ENCODE results near the gene LSM2.

DNA sequence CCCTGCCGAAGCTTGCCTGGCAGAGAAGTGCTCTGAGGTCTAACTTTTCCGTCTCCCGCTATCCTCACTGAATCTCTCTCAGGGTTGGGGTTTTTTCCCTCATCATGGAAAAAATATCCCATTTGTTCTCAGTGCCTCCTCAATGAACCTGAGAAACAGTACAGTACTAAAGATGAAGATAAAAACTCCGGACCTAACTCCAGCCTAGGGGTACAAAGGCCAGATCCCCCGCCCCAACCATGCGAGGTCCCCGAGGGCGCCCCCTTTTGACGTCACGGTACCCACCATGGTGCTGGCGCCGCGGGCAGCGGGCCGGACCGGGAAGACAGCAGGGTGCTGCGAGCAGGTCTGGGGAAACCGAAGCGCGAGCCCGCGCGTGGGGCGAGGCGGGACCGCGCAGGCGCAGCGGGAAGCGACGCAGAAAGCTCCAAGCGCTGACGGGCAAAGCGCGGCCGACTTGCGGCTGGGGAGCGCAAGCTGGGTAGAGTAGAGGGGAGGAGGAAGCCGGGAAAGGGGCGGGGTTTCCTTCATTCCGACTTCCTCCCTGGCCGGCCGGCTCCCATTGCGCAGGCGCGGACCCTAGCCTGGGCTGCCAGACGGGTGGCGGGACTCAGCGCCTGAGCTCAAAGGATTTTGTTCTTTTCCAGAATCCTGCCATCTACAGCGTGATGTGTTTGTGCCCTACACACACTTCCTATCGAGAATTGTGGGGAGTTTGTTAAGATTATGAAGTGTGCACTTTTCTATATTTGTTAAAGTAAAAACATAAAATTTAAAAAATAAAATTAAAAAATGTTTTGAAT is at the start of gene LSM2:
- TF ChIP-seq, protein P1, sequence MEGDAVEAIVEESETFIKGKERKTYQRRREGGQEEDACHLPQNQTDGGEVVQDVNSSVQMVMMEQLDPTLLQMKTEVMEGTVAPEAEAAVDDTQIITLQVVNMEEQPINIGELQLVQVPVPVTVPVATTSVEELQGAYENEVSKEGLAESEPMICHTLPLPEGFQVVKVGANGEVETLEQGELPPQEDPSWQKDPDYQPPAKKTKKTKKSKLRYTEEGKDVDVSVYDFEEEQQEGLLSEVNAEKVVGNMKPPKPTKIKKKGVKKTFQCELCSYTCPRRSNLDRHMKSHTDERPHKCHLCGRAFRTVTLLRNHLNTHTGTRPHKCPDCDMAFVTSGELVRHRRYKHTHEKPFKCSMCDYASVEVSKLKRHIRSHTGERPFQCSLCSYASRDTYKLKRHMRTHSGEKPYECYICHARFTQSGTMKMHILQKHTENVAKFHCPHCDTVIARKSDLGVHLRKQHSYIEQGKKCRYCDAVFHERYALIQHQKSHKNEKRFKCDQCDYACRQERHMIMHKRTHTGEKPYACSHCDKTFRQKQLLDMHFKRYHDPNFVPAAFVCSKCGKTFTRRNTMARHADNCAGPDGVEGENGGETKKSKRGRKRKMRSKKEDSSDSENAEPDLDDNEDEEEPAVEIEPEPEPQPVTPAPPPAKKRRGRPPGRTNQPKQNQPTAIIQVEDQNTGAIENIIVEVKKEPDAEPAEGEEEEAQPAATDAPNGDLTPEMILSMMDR (conservative IDR thresholded peaks at IDR 0.05 in 1 of 2, IDR thresholded peaks at IDR 0.05 in 1 of 2; ENCODE audit: extremely low read depth in 1 of 2, insufficient read depth in 1 of 2, low read depth in 1 of 2, low read length in 2 of 2), result peak in 1 of 2 donors; percentile 31
- no peak for TF ChIP-seq EZH2 (IDR thresholded peaks at IDR 0.05; ENCODE audit: borderline replicate concordance, low read length)

All from mammary epithelial cell (primary cell).